ENCODE results near the gene AMPD3.

AMPD3 gene

GRCh38 chr11:10541561-10541930 is 86.5 kb downstream of the AMPD3 start:
- DNase-seq = no peak

GRCh38 chr11:10542776-10543175 is 87.7 kb downstream of the AMPD3 start:
- DNase-seq = no peak

- no peak for DNase-seq
Measured at GRCh38 chr11:10543782-10544181, 88.7 kb downstream of the AMPD3 start.

- no peak for DNase-seq
Measured at GRCh38 chr11:10544491-10545465, 89.7 kb downstream of the AMPD3 start.

GRCh38 chr11:10550503-10551289 is 95.6 kb downstream of the AMPD3 start:
- DNase-seq = no peak

- no peak for DNase-seq
Measured at GRCh38 chr11:10551290-10551592, 96.2 kb downstream of the AMPD3 start.

- no peak for DNase-seq
Measured at GRCh38 chr11:10551845-10552352, 96.8 kb downstream of the AMPD3 start.

- DNase-seq = no peak
Measured at GRCh38 chr11:10556590-10556989, 101.5 kb downstream of the AMPD3 start.

Measured in stimulated activated CD4-positive, alpha-beta T cell treated with anti-CD3 and anti-CD28 coated beads, Interleukin-4, amount 100 ng/mL, for 1 hour (primary cell).